HG02981 (cell line): Measurements from ENCODE around the gene TTC1.
"Not testable (repeated sequence)": the region's sequence is repeated elsewhere in the genome, so short reads cannot be mapped to it uniquely, and the experiment has no call there.

Experiments used
- ATAC-seq: cut with Tn5 transposase; IDR thresholded peaks from one replicate; pipeline ENCODE4 v1.9.1; 2021; ENCODE audit warnings: mild to moderate bottlenecking, moderate library complexity; ENCODE audit not compliant: unreplicated experiment

Gene TTC1

GRCh38 chr5:160008877-160009590, at the start of gene TTC1:
Gene TTC1 (plus strand): TSS chr5:160009139. CDS start chr5:160010529, 1,390 bp downstream.
- peak; percentile 99 for ATAC-seq

GRCh38 chr5:159961176-159962160, 47.5 kb upstream of the TTC1 start:
- no peak for ATAC-seq

GRCh38 chr5:159962214-159962613, 46.7 kb upstream of the TTC1 start:
- ATAC-seq: no peak

- no peak for ATAC-seq
Observed at GRCh38 chr5:159963935-159964334, 45.0 kb upstream of the TTC1 start.

- no peak for ATAC-seq
Observed at GRCh38 chr5:159965031-159965837, 43.7 kb upstream of the TTC1 start.

GRCh38 chr5:159965838-159966128, 43.2 kb upstream of the TTC1 start:
- ATAC-seq: not testable (repeated sequence)

- no peak for ATAC-seq
Observed at GRCh38 chr5:159969966-159970365, 39.0 kb upstream of the TTC1 start.

- ATAC-seq: no peak
Observed at GRCh38 chr5:159971038-159971437, 37.9 kb upstream of the TTC1 start.

GRCh38 chr5:159971514-159971913, 37.4 kb upstream of the TTC1 start:
- ATAC-seq: no peak

GRCh38 chr5:159971931-159972461, 36.9 kb upstream of the TTC1 start:
- no peak for ATAC-seq

- no peak for ATAC-seq
Observed at GRCh38 chr5:159972538-159973362, 36.2 kb upstream of the TTC1 start.

GRCh38 chr5:159975462-159976019, 33.4 kb upstream of the TTC1 start:
- ATAC-seq: no peak

GRCh38 chr5:159976921-159977320, 32.0 kb upstream of the TTC1 start:
- ATAC-seq: no peak

GRCh38 chr5:159978358-159978757, 30.6 kb upstream of the TTC1 start:
- no peak for ATAC-seq

GRCh38 chr5:159982421-159983173, 26.3 kb upstream of the TTC1 start:
- no peak for ATAC-seq

GRCh38 chr5:159987031-159987674, 21.8 kb upstream of the TTC1 start:
- ATAC-seq: peak; percentile 73

GRCh38 chr5:159990506-159990905, 18.4 kb upstream of the TTC1 start:
- ATAC-seq: no peak

- ATAC-seq: no peak
Observed at GRCh38 chr5:159992566-159992965, 16.4 kb upstream of the TTC1 start.

GRCh38 chr5:159993194-159993593, 15.7 kb upstream of the TTC1 start:
- ATAC-seq: no peak
